Measurements from ENCODE around the gene IFI27L2. TPM values are rescaled to one million over a fixed set of nuclear protein-coding genes. Genes with fewer than 3 reads are reported as not detected.

IFI27L2 gene
- total and polyA plus RNA-seq, 2 of the 8 experiments (the other 6 are each of a cell fraction or from before 2014, with no cell fraction given), result 14.0 to 69.6 TPM

DNA sequence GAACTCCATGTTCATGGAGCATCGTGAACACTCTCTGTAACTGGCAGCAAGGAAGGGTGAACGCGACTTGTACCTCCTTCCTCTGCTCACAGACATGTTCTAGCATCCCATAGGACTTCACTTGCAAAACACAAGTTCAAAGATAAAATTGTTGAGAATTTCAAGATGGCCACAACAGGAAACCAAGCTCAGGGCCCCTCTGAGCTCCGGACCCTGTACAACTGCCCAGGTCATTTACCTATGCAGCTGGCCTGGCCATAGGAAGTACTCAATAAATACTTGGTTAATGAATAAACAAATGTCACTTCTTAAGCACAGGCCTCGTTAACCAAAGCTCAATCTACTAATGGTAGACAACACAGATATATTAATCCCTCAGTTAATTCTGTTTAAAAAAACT lies 33.1 kb upstream of the IFI27L2 start (continued):
- TF ChIP-seq RXRA (IDR thresholded peaks at IDR 0.05; ENCODE audit: insufficient read depth, low read depth, low read length) (no peak), TBP (IDR thresholded peaks at IDR 0.05; ENCODE audit: low read depth, low read length) (no peak)
